HS-5 (cell line): ENCODE data around the gene SLC16A8.
"Not testable (repeated sequence)": the region's sequence is repeated elsewhere in the genome, so short reads cannot be mapped to it uniquely, and the experiment has no call there.

Experiments used
- DNase-seq: peaks from one replicate; pipeline ENCODE4 v3.0.0-alpha.2; 2012; ENCODE audit warnings: low read depth

SLC16A8 gene

DNA sequence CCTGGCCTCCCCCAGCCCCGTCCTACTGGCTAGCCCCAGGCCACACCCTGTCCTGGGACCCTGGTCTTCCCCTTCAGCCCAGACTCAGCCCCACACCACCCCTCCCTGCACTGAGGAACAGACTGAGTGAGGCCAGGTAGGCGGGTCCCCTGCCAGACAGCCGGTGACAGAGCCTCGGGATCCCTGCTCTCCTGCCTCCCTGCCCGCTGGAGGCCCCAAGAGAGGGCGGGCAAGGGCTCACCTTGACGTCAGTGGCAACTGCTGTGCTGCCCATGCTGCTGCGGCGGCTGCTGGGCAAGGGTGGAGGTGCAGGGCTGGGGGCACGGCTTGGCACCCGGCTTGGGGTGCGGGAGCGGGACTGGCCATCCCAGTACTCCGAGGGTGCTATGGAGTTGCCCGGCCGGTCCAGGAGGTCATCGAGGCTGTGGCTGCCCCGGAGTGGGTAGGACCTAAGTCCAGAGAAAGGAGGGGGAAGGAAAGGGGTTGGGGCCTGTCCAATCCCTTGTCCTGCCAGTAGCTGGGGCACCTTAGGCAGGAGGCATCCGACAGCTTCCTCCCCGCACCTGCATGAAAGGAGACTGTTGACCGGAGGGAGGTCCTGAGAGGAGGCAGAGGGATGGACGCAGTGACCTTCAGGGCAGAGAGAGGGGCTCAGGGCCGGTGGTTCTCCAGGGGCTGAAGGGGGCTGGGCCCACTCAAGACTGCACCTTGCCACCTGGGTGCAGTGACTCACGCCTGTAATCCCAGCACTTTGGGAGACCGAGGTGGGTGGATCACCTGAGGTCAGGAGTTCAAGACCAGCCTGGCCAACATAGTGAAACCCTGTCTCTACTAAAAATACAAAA, 2.2 kb upstream of the SLC16A8 start:
- no peak for DNase-seq

DNA sequence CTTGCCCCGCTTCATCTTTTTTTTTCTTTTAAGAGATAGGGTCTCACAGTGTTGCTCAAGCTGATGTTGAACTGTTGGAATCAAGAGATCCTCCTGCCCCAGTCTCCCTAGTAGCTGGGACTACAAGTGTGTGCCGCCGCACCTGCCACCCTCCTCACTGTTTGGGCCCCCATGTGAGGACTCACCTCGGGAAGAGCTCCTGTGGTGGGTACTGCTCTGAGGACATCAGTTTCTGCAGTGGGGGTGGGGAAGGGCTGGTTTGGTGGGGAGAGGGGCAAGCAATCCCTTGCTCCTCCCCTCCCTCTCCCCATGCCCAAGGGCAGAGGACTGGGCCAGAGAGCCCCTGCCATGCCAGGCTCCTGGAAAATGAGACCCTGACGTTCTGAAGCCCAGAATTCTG, 1.5 kb upstream of the SLC16A8 start:
- DNase-seq, result no peak

DNA sequence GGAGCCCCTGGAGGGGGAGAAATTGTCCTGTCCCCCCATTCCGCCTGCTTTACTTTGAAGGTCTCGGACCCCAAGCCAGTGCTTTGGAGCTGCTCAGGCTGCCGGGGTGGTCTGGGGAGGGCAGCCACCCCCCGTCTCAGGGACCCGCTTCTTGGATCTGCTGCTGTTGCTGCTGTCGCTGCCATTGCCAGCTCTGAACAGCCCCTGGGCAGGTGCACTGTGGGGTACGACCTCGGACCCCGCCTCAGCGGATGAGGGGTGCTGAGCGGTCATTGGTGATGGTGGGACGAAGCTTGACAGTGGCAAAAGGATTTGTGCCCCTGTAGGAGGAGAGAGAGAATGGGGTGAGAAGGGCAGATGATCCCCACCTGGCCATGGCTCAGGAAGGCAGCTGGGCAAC, 1.1 kb upstream of the SLC16A8 start:
- no peak for DNase-seq

DNA sequence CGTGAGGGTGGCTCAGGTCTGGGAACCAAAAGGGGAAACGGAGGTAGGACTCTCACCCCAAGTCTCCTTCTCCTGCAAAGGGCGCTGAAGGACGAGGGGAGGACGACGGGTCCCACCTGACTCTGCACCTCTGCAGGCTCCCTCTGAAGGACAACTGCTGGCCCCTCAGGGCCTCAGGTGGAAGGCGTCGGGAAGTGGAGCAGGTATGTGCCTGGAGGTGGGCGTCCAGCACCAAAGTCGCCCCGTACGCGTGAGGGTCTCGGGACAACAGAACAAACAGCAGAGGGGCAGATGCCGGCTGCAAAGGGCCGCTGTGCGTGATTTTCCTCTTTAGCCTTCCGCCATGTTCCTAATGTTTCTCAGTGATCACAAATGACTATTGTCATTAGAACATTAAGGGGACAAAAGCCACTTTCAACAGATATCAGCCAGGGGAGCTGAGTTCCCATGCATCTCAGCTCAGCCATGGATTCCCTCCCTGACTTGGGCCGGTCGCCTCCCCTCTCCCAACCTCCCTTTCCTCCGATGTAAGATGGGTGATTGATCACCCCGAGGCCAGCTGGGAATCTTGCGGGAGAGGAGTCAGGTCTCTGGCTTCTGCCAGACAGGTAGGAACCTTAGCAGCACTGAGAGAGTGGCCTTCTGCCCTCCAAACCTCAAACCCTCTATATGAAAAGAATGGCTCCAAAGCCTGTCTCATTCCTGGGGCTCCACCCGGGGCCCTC, 836 bp downstream of the SLC16A8 start:
- no peak for DNase-seq

DNA sequence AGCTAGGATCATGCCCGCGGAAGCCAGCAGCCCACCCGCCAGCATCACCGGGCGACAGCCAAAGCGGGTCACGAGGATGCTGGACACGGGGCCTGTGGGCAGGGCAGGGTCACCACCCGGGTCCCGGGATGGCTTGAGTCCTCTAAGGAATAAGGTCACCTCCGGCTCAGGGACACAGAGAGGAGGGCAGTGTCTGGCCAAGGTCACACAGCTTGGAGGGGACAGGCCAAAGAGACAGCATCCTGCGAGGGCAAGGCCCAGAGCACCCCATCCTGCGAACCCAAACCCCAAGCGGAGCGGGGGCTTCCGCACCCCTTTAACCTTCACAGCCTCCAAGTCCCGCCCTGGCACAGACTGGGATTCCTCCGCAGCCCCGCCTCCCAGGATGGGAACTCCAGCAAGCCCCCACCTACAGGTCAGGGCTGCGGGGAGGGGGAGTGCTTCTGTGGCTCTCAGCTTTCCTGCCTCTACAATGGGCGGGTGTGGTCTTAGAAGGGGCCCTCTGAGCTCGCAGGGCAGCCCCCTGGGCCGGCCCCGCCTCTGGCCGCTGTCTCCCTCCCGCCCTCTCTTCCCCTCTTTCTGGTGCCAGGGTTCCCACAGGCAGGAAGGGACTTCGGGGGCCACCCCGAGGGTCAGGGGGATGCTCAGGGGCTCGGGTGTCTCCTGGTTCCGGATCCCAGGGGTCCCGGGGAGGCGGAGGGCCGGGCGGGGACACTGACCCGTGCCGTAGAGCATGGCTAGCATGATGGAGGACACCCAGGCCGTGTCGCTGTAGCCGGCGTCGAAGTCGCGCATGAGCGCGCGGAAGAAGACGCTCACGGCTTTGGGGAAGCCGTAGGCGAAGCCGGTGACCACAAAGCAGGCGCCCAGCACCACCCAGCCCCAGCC, 1.8 kb downstream of the SLC16A8 start:
- no peak for DNase-seq

DNA sequence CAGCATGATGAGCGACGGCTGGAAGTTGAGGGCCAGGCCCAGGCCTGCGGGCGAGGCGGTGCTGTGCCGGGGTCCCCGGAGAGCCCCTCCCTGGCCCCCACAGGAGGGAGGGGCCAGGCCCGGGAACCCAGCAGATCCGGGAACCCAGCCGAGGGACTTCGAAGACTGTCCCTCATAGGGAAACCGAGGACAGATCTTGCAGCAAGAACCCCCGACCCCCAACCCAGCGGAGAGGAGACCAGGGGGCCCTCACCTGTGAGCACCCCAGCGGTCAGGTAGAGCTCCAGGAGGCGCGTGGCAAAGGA, 2.4 kb downstream of the SLC16A8 start:
- no peak for DNase-seq

DNA sequence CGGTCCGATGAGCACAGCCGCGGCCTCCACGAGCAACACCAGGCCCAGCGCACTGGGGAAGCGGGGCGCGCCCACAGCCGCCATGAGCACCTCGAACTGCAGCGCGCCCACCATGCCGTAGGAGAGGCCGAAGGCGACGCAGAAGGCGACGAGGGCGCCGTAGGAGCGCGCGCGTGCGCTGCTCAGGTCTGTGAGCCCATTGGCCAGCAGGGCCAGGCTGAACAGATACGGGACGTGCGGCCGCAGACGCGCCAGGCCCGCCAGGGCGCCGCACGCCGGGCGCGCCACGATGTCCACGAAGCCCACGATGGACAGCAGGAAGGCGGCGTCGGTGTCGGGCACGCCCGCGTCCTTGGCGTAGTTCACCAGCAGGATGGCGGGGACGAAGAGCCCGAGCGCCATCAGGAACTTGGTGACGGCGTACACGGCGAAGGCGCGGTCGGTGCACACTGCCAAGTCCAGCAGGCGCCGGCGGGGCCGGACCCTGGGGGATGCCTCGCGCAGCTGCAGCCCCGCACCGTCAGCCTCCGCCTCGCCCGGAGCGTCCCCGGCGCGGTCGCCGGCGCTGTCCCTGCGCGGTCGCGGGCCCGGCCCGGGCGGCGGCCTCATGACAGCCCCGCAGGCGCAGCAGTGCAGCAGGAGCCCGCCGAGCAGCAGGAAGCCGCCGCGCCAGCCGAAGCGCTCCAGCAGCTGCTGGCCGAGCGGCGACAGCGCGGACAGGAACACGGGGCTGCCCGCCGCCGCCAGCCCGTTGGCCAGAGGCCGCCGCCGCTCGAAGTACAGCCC, 2.9 kb downstream of the SLC16A8 start:
- peak; percentile 23 for DNase-seq

DNA sequence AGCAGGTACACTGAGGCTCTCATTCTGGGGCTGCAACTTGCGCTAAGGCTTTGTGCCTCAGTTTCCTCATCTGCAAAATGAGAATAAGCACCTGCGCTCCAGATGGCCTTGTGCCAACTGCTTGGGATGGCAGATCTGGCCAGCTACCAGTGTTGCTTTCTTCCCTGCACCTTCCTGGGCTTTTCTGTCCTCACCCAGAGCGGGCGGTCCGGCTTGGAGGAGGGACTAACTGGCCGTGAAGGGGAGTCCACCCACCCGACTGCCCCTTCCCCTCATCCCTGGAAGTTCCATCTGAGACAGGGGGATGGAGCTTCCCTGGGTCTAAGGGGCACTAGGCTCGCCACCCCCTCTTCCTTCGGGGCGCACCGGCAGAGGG, 3.5 kb downstream of the SLC16A8 start:
- DNase-seq, result no peak

DNA sequence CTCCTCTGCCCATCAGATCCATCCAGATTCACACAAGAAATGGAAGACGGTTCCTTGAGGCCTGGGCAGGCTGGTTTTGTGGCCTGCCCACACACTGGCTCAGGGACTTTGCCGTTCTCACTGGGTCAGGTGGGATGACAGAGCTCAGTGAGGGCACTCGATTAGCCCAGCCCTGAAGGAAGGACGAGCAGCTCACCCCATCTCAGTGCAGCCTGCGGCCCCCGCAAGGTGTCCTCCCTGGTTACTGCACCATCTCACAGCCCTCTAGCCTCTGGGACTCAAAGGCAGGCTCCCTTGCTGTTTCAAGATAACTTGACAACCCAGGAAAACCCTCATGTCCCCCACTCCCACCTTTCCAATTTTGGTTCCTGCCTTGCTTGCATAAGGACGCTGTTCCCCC, 4.2 kb downstream of the SLC16A8 start:
- DNase-seq, result no peak

DNA sequence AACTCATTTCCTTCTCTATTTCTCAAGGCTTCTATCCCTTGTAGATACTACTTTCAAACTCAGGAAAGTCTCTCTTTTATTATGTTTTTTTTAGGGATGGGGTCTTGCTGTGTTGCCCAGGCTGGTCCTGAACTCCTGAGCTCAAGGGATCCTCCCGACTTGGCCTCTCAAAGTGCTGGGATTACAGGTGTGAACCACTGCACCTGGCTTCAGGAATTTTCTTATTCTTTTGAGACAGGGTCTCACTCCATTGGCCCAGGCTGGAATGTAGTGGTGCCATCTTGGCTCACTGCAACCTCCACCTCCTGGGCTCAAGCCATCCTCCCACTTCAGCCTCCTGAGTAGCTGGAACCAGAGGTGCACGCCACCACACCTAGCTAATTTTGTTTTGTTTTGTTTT, 4.8 kb downstream of the SLC16A8 start:
- DNase-seq, result not testable (repeated sequence)

DNA sequence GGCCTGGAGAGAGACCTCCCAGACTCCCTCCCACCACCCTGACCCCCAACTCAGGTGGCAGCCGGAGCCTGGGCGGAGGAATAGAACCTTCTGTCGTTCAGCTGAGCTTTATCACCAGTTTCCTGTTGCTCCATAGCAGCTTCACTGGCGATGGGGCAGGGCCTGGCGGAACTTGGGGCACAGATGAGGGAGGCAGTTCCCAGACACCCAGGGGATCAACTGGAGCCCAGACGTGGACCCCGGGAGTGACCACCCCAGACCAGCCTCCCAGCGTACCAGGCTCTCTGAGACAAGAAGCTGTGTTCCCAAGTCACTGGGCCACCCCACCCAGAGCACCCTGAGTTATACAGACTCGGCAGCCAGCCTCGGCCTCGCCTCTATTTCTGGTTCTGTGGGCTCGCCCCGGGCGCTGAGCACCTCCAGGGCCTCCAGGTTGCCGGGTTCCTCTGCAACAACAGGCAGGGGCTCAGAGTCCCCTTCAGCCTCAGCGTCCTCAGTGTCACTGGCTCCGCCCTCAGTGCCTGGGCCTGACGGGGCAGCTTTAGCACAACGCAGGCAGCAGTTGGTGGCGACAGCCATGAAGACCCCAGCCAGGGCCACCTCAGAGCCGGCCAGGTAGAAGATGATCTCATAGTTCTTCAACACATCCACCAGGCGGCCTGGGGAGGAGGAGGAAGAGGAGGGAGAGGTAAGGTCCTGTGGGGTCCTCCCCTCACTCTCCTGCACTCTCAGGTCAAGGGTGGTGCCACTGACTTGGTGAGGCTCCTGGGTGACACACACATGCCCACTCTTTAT, 5.7 kb downstream of the SLC16A8 start:
- DNase-seq, result no peak

DNA sequence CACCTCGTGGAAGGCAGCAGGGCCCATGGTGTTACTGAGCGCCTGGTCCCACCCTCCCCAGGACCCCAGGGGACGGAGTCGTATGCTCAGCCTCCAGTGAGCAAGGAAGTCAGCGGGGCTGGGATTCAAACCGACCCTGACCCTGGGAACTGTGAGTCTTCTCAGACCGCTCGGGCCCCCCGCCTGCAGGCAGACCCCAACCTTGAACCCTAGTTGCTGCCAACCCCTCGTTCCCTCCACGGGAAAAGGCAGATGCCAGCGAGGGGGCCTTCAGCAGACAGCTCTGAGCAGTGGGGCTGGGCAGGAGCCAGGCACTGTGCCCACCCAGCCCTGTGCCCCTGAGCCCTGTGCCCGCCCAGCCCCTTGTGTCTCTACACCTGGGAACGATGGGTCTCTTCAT, 6.4 kb downstream of the SLC16A8 start:
- DNase-seq, result no peak

DNA sequence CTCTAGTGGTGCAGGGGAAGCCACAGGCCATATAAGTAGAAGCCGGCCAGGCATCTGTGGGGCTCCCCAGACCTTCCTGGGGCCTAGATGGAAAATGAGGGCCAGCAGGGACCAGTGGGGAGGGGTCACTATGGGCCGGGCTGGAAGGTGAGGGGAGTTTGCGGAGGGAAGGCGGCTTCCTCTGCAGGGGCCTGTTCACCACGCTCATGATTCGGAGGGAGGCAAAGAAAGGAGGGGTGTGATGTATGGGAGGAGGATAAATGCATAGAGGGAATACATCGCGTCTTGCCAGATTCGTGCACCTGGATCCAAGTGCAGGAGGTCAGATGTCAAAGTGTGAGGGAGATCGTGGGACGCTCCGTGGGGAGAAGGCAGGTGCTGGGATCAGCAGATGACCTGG, 6.9 kb downstream of the SLC16A8 start:
- DNase-seq, result no peak

DNA sequence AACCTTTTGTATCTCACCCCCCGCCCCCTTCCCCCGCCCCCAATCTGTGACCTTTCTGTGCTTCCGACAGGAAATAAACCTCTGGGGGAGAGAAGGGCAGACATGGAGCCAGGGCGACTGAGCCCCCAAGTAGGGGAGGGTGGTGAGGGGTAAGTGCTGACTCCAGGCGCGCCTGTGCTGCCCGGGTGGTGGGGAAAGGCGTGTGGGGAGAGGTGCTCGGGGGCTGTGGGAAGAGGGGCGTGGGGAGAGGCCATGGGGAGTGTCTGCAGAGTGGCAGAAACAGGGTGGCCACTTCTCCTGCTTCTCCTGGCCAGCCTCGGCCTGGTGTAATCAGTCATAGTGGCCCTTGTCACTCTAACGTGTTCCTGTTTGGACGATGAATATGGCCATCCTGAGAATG, 8.0 kb downstream of the SLC16A8 start:
- no peak for DNase-seq

DNA sequence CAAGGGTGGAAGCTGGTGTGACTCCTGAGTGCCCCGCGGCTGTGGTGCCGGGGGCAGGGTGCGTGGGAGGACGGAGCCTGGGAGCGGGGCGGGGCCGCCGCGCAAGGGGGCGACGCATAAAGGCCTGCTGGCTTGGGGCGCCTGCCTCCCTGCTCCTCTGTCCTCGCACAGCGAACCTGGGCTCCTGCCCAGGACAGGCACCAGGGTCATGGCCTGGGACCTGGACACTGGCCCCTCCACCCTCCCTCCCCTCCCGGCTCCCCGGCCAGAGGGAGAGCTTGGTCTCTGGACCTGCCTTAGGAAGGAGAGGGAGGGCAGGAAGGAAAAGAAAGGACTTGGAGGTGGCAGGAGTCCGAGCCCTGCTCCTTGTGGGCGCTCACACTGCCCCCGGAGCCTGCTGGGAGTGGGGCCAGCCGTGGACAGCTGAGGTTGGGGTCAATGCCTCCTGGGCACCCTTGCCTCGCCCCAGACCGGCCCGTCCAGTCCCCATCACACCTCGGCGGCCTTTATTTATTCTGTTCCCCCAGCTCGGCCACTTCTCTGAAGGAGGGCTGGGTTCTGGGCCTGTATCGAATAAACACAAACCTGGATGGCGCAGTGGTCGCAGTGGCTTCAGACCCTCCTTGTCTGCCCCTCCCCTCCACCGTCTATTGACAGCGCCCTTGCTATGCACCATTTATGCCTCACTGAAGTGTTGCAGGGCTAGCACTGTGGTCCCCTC, 8.7 kb downstream of the SLC16A8 start:
- no peak for DNase-seq

DNA sequence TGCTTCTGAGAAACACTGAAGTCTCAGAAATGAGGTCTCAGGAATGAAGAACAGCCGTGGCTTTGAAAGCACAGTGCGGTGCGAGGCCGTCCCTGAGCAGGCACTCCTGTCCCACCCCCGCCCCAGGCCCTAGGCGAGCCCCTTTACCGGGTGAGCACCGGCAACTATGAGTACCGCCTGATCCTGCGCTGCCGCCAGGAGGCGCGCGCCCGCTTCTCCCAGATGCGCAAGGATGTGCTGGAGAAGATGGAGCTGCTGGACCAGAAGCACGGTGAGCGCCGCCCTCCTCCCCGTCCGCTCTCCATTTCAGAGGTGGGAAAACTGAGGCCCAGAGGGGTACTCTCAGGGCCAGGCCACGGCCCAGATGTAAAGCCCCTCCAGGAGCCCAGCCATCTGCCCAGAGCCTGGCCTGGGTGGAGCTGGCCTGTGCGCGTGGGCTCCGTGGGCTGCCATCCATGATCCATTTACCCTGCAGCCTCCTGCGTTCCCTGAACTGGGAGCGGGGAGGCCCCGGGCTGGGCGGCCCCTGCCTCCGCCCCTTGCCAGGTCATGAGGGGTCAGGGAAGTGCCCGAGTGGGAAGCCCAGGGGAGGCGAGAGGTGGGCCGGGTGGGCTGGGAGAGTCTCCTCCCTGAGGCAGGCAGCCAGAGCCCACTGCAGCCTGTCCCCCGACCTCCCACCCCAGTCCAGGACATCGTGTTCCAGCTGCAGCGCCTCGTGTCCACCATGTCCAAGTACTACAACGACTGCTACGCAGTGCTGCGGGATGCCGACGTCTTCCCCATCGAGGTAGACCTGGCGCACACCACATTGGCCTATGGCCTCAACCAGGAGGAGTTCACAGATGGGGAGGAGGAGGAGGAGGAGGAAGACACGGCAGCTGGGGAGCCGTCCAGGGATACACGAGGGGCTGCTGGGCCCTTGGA, 9.5 kb downstream of the SLC16A8 start:
- no peak for DNase-seq

DNA sequence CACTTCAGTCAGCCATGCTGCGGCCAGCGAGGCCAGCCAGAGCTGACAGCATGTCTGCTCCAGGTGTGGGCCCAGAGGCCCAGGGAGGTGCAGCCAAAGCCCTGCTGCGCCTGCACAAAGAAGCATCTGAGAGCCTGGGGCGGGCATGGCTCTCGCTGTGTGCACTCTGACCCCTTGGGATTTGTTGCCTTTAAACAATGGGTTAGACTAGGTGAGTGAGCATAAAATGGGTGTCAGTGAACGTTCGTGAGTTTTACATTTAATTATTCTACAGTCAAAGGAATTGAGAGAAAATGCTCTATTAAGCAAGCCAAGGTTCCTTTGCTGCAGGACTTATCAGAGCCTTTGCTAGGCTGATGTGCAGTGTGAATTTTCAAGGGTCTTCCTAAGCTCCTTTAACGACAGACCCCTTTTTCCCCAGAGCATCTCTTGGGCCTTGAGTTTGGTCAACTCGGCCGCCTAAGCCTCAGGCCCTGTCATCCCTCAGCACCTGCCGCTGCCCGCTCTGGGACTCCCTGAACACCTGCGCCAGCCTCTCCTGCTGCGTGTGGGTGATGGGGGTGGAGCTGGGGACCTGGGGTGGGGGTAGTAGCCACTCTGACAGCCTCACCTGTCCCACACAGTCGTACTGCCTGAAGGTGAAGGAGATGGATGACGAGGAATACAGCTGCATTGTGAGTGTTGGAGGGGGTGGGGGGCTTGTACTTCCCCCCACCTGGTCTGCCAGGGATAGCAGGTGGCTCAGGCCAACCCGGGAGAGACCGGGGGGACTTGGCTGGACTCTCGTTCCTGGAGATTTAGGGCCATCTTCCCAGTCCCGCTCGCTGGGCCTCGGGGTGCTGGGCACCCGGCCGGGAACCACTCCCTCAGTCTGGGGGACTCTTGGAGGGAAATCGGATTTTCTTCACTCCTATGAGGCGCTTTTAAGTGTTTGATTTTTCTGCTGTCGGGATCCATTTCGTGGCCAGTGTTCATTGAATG, 10.5 kb downstream of the SLC16A8 start:
- DNase-seq, result no peak
